HEK293 (cell line): ENCODE data around the gene NELFE.
A peak's percentile ranks its signal among the peaks of the same experiment; 100 is the strongest.
"Not testable (repeated sequence)": the region's sequence is repeated elsewhere in the genome, so short reads cannot be mapped to it uniquely, and the experiment has no call there.

Source experiments
- CTCF ChIA-PET: fragments of 350-600 bp; formaldehyde crosslinking; extraction: SDS; loops from one replicate; lab custom pipeline; 2021; ENCODE audit warnings: antibody characterized with exemption; lab: Yijun Ruan, JAX
- POLR2A ChIA-PET: fragments of 300-600 bp; formaldehyde crosslinking; extraction: SDS; loops from one replicate; lab custom pipeline; 2020; ENCODE audit warnings: antibody characterized with exemption, inconsistent platforms; lab: Yijun Ruan, JAX
- H3K27ac ChIP-seq: fragments of 200-500 bp; sonication (Bioruptor generic); 2 replicates; pipeline ENCODE4 v1.5.1; 2014; ENCODE audit warnings: low read depth, low read length, control low read depth, inconsistent platforms; ENCODE audit errors: extremely low read depth
- H3K36me3 ChIP-seq, 2 experiments: fragments of 200-500 bp in 1 of 2; sonication (Bioruptor generic) in 1 of 2; 1 replicate in 1 of 2; 2 replicates in 1 of 2; pipeline ENCODE4 v1.5.1; 2014 to 2017; ENCODE audit warnings: inconsistent platforms in 2 of 2, low read length in 2 of 2; ENCODE audit not compliant: control insufficient read depth in 2 of 2, insufficient read depth in 1 of 2
- H3K4me1 ChIP-seq: fragments of 200-500 bp; sonication (Bioruptor generic); 2 replicates; pipeline ENCODE4 v1.5.1; 2014; ENCODE audit warnings: mild to moderate bottlenecking, low read length, inconsistent platforms; ENCODE audit not compliant: control insufficient read depth, insufficient read depth
- H3K4me3 ChIP-seq: 2 replicates; pipeline ENCODE4 v1.5.1; 2011; ENCODE audit warnings: low read depth, mild to moderate bottlenecking, control low read depth, low read length, moderate library complexity
- H3K9me3 ChIP-seq: fragments of 200-500 bp; sonication (Bioruptor generic); 2 replicates; pipeline ENCODE4 v1.5.1; 2014; ENCODE audit warnings: low read depth, low read length, inconsistent platforms; ENCODE audit not compliant: control insufficient read depth, insufficient read depth
- ZNF121 ChIP-seq: fragments of 450-650 bp; formaldehyde crosslinking; IDR thresholded peaks from 2 replicates; pipeline ENCODE4 v1.5.1; 2016; ENCODE audit warnings: missing biosample characterization, missing genetic modification characterization
- ZNF335 ChIP-seq: fragments of 450-650 bp; formaldehyde crosslinking; conservative IDR thresholded peaks from 2 replicates; pipeline ENCODE4 v1.5.1; 2016; ENCODE audit warnings: missing biosample characterization, missing genetic modification characterization
- ZNF549 ChIP-seq: fragments of 450-650 bp; IDR thresholded peaks from 2 replicates; pipeline ENCODE4 v1.5.1; 2018; ENCODE audit warnings: missing biosample characterization, missing genetic modification characterization, mild to moderate bottlenecking, inconsistent platforms, moderate library complexity

The NELFE gene

DNA sequence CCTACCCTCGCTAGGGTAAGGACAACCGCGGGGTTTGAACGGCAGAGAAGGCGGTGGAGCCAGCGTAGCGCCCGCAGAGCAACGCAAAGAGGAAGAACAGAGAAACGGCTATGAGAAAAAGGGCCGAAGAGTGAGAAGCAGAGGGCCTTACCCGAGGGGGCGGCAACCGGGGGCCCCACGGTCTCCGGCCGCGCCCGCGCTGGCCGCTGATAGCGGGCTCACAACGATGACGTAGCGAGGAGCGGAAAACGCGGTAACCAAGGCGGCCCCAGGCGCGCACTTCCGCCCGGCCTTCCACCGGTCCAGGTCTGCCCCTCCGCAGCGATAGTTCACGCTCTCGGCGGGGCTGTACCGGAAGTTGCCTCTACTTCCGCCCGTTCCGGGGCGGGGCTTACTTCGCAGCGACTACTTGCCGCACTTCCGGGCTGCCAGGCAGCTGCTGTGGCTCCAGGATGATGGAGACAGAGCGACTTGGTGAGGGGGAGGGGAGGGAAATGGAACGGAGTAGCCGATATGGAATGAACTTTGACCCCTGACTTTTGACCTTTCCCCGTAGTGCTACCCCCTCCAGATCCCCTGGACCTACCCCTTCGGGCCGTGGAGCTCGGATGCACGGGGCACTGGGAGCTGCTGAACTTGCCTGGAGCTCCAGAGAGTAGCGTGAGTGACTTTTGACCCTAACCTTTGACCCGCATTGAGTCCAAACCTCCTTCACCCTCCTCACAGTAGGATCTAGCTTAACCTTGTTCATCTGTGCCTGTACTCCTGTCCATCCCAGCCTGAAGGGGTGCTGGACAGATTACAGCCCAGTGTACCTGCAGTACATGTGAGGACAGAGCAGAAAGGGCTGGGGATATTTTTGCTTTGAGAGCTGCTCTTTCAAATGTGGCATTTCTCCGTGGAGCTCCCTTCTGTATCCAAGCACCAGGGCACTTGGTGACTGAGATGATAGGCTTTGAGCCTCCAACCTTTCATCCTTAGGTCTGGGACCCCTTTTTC lies at the start of gene NELFE, which contains the start of gene SKIC2 (continued):
- TF ChIP-seq ZNF549 (tag by site-specific recombination) = no peak

DNA sequence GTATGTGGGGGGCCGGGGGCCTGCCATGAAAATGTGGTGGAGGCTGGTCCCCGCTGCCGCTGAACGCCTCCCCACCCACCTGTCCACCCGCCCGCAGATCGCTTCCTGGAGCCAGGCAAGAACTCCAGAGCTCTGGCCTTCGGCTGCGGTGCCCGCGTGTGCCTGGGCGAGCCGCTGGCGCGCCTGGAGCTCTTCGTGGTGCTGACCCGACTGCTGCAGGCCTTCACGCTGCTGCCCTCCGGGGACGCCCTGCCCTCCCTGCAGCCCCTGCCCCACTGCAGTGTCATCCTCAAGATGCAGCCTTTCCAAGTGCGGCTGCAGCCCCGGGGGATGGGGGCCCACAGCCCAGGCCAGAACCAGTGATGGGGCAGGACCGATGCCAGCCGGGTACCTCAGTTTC lies 49.3 kb upstream of the NELFE start:
- H3K27ac ChIP-seq, H3K9me3 ChIP-seq, CTCF ChIA-PET, H3K4me3 ChIP-seq, POLR2A ChIA-PET, H3K36me3 ChIP-seq, H3K4me1 ChIP-seq: not testable (repeated sequence)

DNA sequence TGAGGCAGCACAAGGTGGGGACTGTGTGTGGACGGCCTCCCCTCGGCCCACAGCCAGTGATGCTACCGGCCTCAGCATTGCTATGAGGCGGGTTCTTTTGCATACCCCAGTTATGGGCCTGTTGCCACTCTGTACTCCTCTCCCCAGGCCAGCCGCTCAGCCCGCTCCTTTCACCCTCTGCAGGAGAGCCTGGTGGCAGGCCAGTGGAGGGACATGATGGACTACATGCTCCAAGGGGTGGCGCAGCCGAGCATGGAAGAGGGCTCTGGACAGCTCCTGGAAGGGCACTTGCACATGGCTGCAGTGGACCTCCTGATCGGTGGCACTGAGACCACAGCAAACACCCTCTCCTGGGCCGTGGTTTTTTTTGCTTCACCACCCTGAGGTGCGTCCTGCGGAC lies 48.3 kb upstream of the NELFE start:
- POLR2A ChIA-PET, H3K4me3 ChIP-seq, CTCF ChIA-PET, H3K4me1 ChIP-seq, H3K9me3 ChIP-seq, H3K27ac ChIP-seq, H3K36me3 ChIP-seq: not testable (repeated sequence)

DNA sequence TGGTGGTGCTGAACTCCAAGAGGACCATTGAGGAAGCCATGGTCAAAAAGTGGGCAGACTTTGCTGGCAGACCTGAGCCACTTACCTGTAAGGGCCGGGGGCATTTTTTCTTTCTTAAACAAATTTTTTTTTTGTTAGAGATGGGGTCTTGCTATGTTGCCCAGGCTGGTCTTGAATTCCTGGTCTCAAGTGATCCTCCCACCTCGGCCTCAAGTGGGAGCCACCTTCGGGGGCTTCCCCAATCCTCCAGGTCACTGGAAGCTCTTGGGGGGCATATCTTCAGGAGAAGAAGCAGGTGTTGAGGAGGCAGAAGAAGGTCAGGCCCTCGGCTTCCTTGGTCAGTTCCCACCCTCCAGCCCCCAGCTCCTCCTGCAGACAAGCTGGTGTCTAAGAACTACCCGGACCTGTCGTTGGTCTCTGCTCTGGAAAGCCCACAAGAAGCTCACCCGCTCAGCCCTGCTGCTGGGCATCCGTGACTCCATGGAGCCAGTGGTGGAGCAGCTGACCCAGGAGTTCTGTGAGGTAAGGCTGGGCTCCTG lies 47.3 kb upstream of the NELFE start:
- not testable (repeated sequence) for H3K36me3 ChIP-seq, H3K4me1 ChIP-seq, H3K4me3 ChIP-seq
- ChIA-PET POLR2A (interaction anchor here (0.6 kb wide), 1 partner anchor 433 kb away, joined by 3 read pairs; no protein-coding TSS in a partner anchor), CTCF (interaction anchor here (0.6 kb wide), 1 partner anchor 341 kb away, joined by 3 read pairs; no protein-coding TSS in a partner anchor)
- TF ChIP-seq ZNF121 (tag by site-specific recombination) = 0 out of 2 replicates have a peak, but pooled peaks have one; percentile 57
- TF ChIP-seq, all 188 proteins: peak for 1; not testable (repeated sequence) for 187
- not testable (repeated sequence) for H3K27ac ChIP-seq, H3K9me3 ChIP-seq

DNA sequence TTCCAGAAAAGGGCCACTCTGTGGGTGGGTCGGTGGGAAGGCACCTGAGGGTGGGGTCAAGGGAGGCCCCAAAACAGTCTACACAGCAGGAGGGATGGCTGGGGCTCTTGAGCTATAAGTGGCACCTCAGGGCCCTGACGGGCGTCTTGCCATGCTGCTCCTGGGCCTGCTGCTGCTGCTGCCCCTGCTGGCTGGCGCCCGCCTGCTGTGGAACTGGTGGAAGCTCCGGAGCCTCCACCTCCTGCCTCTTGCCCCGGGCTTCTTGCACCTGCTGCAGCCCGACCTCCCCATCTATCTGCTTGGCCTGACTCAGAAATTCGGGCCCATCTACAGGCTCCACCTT lies 46.7 kb upstream of the NELFE start:
- POLR2A ChIA-PET, H3K27ac ChIP-seq, H3K36me3 ChIP-seq, CTCF ChIA-PET, H3K4me1 ChIP-seq, H3K4me3 ChIP-seq, H3K9me3 ChIP-seq: not testable (repeated sequence)

DNA sequence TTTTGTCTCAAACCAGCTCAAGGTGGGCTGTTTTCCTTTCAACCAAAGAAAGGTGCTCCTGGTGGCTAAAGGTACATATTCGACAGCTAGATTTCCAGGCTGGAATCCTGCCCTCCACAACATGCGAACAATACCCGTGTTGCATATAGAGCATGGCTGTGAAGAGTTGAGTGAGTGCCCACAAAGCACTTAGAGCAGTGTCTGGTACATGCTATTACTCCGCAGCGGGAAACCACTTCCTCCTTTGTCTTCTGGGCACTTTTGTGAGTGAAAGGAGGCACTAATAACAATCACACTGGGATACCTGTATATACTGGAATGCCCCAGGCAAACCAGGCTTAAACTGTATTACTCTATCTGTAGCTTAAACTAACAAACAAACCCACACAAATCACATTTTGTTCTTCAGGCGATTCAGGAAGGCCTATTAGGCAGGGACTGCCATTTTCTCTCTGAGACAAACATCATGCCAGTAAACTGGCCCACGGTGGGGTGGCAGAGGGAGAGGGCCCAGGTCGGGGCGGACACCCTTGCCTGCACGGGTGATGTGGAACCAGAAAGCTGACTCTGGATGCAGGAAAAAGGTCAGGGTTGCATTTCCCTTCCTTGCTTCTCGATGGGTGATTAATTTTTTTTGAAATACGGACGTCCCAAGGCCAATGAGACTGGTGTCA lies 46.2 kb upstream of the NELFE start:
- H3K36me3 ChIP-seq, H3K27ac ChIP-seq, CTCF ChIA-PET, H3K4me3 ChIP-seq, H3K4me1 ChIP-seq, POLR2A ChIA-PET, H3K9me3 ChIP-seq: not testable (repeated sequence)
- 0 out of 2 replicates have a peak, but pooled peaks have one; percentile 17 for TF ChIP-seq ZNF335 (tag by site-specific recombination)

DNA sequence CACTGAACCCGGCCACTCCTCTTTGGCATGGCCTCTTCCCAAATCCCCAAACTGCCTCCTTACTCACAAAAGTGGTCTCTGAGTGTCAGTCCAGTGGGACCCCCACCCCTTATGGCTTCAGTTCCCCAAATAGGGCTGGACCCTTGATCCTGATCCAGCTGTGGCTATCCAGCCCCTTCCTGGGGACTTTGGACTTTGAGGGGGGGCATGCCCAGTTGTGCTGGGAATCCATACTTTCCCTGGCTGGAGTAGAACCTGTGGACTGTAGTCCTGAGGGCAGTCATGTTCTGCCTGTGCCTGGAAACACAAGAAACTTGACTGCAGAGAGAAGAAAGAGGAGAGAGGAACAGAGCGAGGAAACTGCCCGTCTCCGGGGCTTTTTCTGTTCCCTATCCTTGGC lies 45.6 kb upstream of the NELFE start:
- H3K4me1 ChIP-seq, H3K36me3 ChIP-seq, H3K27ac ChIP-seq, H3K4me3 ChIP-seq, CTCF ChIA-PET, POLR2A ChIA-PET, H3K9me3 ChIP-seq: not testable (repeated sequence)

DNA sequence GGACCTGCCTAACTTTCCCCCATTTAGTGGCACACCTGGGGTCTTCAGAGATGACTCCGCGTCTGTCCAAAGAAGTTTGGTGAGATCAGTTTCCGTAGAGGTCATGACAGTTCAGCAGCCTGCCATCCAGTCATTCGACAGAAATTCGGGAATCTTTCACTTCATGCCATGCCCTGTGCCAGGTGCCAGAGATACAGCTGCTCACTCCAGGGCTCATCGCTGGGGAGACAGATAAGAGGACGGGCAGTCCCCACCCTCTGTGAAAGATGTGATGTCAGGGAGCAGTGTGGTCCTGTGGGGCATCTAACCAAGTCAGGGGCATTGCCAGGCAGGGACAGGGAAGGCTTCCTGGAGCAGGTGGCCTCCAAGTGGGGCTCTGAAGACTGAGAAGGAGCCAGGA lies 44.5 kb upstream of the NELFE start:
- H3K9me3 ChIP-seq, H3K4me3 ChIP-seq, POLR2A ChIA-PET, H3K36me3 ChIP-seq, CTCF ChIA-PET, H3K4me1 ChIP-seq, H3K27ac ChIP-seq: not testable (repeated sequence)

DNA sequence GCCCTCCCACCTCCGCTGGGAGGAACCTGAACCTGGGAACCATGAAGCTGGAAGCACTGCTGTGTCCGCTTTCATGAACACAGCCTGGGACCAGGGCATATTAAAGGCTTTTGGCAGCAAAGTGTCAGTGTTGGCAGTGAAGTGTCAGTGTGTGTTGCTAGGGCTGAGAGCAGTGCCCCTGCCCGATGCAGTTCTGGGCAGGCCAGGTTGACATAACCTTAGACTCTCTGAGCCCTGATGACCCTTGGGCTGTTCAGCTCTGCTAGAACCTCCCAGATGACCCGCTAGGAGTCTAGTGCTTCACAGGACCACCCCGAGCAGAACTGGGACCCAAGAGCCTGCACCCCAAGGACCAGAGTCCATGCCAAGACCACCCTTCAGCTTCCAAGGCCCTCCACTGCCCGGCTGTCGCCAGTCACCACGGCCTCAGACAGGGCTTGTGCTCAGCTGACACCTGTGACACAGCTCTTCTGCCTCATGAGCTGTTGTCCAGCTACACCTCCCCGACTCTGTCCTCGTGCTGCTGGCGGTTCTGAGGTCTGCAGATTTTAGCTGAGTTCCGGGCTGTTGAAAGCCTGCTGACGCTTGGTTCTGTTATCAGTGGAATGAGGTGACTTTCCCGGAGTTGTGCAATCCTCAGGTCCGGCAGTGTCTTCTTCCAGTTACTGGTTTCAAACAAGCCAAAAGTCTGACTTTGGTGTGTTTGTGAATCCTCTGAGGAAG lies 43.9 kb upstream of the NELFE start:
- H3K9me3 ChIP-seq, H3K27ac ChIP-seq, POLR2A ChIA-PET, H3K4me1 ChIP-seq, H3K36me3 ChIP-seq, H3K4me3 ChIP-seq, CTCF ChIA-PET: not testable (repeated sequence)

DNA sequence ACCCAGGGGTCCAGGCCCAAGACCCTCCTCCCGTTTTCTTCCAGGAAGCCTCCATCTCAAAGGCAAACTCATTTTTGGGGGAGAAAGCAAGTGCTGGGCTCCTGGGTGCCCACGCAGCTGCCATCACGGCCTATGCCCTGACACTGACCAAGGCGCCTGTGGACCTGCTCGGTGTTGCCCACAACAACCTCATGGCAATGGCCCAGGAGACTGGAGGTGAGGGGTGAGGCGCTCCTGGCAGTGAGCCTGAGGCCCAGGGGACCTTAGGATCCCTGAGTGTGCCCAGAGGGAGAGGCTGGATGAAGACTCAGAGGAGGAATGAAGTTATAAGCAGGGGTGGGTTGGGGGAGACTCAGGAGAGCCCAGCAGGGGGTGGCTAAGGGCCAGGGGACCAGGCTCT lies 37.6 kb upstream of the NELFE start:
- H3K9me3 ChIP-seq, CTCF ChIA-PET, POLR2A ChIA-PET, H3K4me3 ChIP-seq, H3K36me3 ChIP-seq, H3K4me1 ChIP-seq, H3K27ac ChIP-seq: not testable (repeated sequence)
